HCT116 (cell line): Measurements from ENCODE around the gene CASP5. TPM values are rescaled to one million over a fixed set of nuclear protein-coding genes. Genes with fewer than 3 reads are reported as not detected.

Experiments used
- ATAC-seq: fragments of 200-7000 bp; cut with Tn5 transposase; 2 replicates; pipeline ENCODE4 v1.9.1; 2020; ENCODE audit warnings: mild to moderate bottlenecking, moderate library complexity
- BruUV-seq: library from RNA; stranded (reverse); fragments of 400-500 nt; replicated peaks from 2 replicates; lab custom pipeline; 2021; lab: Mats Ljungman, UMichigan
- CTCF ChIA-PET: fragments of 300-600 bp; sonication (Branson Sonifier 250); formaldehyde crosslinking; loops from one replicate; lab custom pipeline; 2021; ENCODE audit warnings: antibody characterized with exemption; lab: Charles Lee
- POLR2A ChIA-PET: fragments of 300-600, 350-600 bp; sonication (Branson Sonifier 250); formaldehyde crosslinking; loops from one replicate; lab custom pipeline; 2021; ENCODE audit warnings: antibody characterized with exemption; lab: Charles Lee
- RAD21 ChIA-PET, 2 experiments: fragments of 300-600 bp; sonication (Branson Sonifier 250); formaldehyde crosslinking; loops; one replicate each; lab custom pipeline; 2023; ENCODE audit warnings: low total read pairs in 2 of 2; ENCODE audit not compliant: uncharacterized antibody in 2 of 2, unreplicated experiment in 2 of 2, low non-redundant PET in 1 of 2; lab: Charles Lee
- DNase-seq: peaks from one replicate; pipeline ENCODE4 v3.0.0-alpha.2; 2010; ENCODE audit warnings: low read depth, low spot score
- H2AFZ ChIP-seq: fragments of 200-600 bp; shearing (Covaris generic), sonication (generic); 2 replicates; pipeline ENCODE4 v1.6.1; 2017; ENCODE audit warnings: low read depth, mixed run types, mixed read lengths, antibody characterized with exemption, low read length; ENCODE audit not compliant: poor library complexity, severe bottlenecking
- H3K27ac ChIP-seq: 2 replicates; pipeline ENCODE4 v1.5.1; 2012; ENCODE audit warnings: low read depth, low read length
- H3K27me3 ChIP-seq: fragments of 200-600 bp; sonication (generic); 2 replicates; pipeline ENCODE4 v1.6.1; 2016; ENCODE audit warnings: mixed run types, low read length, mixed read lengths; ENCODE audit not compliant: insufficient read depth
- H3K36me3 ChIP-seq, 2 experiments: fragments of 200-500 bp in 1 of 2; fragments of 200-600 bp in 1 of 2; sonication (Bioruptor generic) in 1 of 2; sonication (generic) in 1 of 2; 2 replicates each; pipeline versions ENCODE4 v1.5.1 to v1.6.1; 2014 to 2016; ENCODE audit warnings: low read length in 2 of 2, inconsistent platforms in 1 of 2, mixed read lengths in 1 of 2, mixed run types in 1 of 2; ENCODE audit not compliant: insufficient read depth in 2 of 2, control insufficient read depth in 1 of 2
- H3K4me1 ChIP-seq, 2 experiments: fragments of 200-600 bp in 1 of 2; sonication (generic) in 1 of 2; 2 replicates each; pipeline versions ENCODE4 v1.5.1 to v1.6.1; 2012 to 2017; ENCODE audit warnings: low read length in 2 of 2, inconsistent platforms in 1 of 2, mild to moderate bottlenecking in 1 of 2, mixed read lengths in 1 of 2, mixed run types in 1 of 2, moderate library complexity in 1 of 2; ENCODE audit not compliant: insufficient read depth in 2 of 2, control insufficient read depth in 1 of 2
- H3K4me2 ChIP-seq: fragments of 200-600 bp; sonication (generic); 2 replicates; pipeline ENCODE4 v1.6.1; 2017; ENCODE audit warnings: mixed run types, low read length, mixed read lengths
- H3K4me3 ChIP-seq, 2 experiments: fragments of 200-600 bp in 1 of 2; sonication (generic) in 1 of 2; replicated peaks in 1 of 2; 2 replicates each; pipeline ENCODE4 v1.5.1; 2011 to 2016; ENCODE audit warnings: low read length in 2 of 2, control low read depth in 1 of 2, low read depth in 1 of 2, mild to moderate bottlenecking in 1 of 2, mixed read lengths in 1 of 2, mixed run types in 1 of 2
- H3K79me2 ChIP-seq: fragments of 200-600 bp; sonication (generic); 2 replicates; pipeline ENCODE4 v1.6.1; 2017; ENCODE audit warnings: mild to moderate bottlenecking, mixed run types, low read length, moderate library complexity, mixed read lengths; ENCODE audit not compliant: insufficient read depth
- H3K9ac ChIP-seq: fragments of 200-600 bp; sonication (generic); 2 replicates; pipeline ENCODE4 v1.6.1; 2016; ENCODE audit warnings: low read length, mixed read lengths
- H3K9me2 ChIP-seq: fragments of 200-600 bp; sonication (generic), shearing (Covaris generic); 2 replicates; pipeline ENCODE4 v1.6.1; 2017; ENCODE audit warnings: mixed run types, mild to moderate bottlenecking, moderate library complexity; ENCODE audit not compliant: insufficient read depth
- H3K9me3 ChIP-seq, 2 experiments: fragments of 200-500 bp in 1 of 2; fragments of 200-600 bp in 1 of 2; sonication (Bioruptor generic) in 1 of 2; sonication (generic) in 1 of 2; 2 replicates each; pipeline ENCODE4 v1.6.1; 2014 to 2017; ENCODE audit warnings: low read length in 2 of 2, mixed read lengths in 2 of 2, inconsistent platforms in 1 of 2, low read depth in 1 of 2, mild to moderate bottlenecking in 1 of 2, mixed run types in 1 of 2, moderate library complexity in 1 of 2; ENCODE audit not compliant: control insufficient read depth in 1 of 2, insufficient read depth in 1 of 2
- H4K20me1 ChIP-seq: fragments of 200-600 bp; sonication (generic), shearing (Covaris generic); 2 replicates; pipeline ENCODE4 v1.6.1; 2017; ENCODE audit warnings: mixed run types, mild to moderate bottlenecking, moderate library complexity; ENCODE audit not compliant: insufficient read depth
- CBX3 ChIP-seq: IDR thresholded peaks from 2 replicates; pipeline ENCODE4 v1.6.1; 2012; ENCODE audit warnings: low read depth
- CEBPB ChIP-seq: IDR thresholded peaks from 2 replicates; pipeline ENCODE4 v1.6.1; 2012; ENCODE audit warnings: low read depth
- EGR1 ChIP-seq: IDR thresholded peaks from 2 replicates; pipeline ENCODE4 v1.6.1; 2012; ENCODE audit warnings: low read depth
- JUND ChIP-seq: IDR thresholded peaks from 2 replicates; pipeline ENCODE4 v1.6.1; 2012
- SP1 ChIP-seq: IDR thresholded peaks from 2 replicates; pipeline ENCODE4 v1.6.1; 2012; ENCODE audit warnings: low read depth
- ZNF274 ChIP-seq: fragments of 200-500 bp; sonication (Bioruptor generic); IDR thresholded peaks from 2 replicates; pipeline ENCODE4 v1.6.1; 2014; ENCODE audit warnings: mild to moderate bottlenecking, low read depth, low read length, inconsistent platforms
- intact Hi-C: fragments of 100-400 bp; cut with micrococcal nuclease; formaldehyde crosslinking; loops from 2 replicates; pipeline ENCODE4 v1.10.0; 2022
- total RNA-seq: library from RNA; stranded (reverse); gene quantifications from one replicate; pipeline ENCODE4 v1.2.1, GENCODE V29; 2021; ENCODE audit not compliant: unreplicated experiment
- TF ChIP-seq, protein P1 (sequence below): IDR thresholded peaks from 2 replicates; pipeline ENCODE4 v1.6.1; 2011; ENCODE audit warnings: mild to moderate bottlenecking, low read length, moderate library complexity; ENCODE audit not compliant: insufficient replicate concordance; ENCODE audit errors: extremely low read depth
- TF ChIP-seq, protein P2 (sequence below): IDR thresholded peaks from 2 replicates; pipeline ENCODE4 v1.6.1; 2012; ENCODE audit warnings: low read depth
- TF ChIP-seq, protein P3 (sequence below): IDR thresholded peaks from 2 replicates; pipeline ENCODE4 v1.6.1; 2012
- TF ChIP-seq, protein P4 (sequence below): IDR thresholded peaks from 2 replicates; pipeline ENCODE4 v1.6.1; 2012

The CASP5 gene
- total RNA-seq, 1 experiment from 2014 or later = not detected

DNA sequence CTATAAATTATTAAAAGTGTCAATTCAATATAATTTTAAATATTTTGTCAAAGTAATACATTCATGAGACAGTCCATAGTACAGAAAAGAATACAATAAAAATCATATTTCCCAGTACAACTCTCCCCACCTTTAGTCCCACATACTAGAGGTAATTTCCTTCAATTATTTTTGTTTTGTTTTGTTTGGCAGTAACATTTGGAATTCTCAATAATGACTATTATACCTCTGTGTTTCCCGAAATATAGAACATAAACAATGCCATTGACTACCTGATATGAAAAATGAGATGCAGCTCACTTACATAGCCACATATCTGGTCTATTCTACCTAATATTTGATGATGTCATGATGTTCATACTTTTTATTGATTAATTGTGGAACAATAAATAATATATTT lies 30.2 kb downstream of the CASP5 start (continued):
- TF ChIP-seq, protein P1, sequence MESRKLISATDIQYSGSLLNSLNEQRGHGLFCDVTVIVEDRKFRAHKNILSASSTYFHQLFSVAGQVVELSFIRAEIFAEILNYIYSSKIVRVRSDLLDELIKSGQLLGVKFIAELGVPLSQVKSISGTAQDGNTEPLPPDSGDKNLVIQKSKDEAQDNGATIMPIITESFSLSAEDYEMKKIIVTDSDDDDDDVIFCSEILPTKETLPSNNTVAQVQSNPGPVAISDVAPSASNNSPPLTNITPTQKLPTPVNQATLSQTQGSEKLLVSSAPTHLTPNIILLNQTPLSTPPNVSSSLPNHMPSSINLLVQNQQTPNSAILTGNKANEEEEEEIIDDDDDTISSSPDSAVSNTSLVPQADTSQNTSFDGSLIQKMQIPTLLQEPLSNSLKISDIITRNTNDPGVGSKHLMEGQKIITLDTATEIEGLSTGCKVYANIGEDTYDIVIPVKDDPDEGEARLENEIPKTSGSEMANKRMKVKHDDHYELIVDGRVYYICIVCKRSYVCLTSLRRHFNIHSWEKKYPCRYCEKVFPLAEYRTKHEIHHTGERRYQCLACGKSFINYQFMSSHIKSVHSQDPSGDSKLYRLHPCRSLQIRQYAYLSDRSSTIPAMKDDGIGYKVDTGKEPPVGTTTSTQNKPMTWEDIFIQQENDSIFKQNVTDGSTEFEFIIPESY = no peak
- TF ChIP-seq ZNF274 = no peak

DNA sequence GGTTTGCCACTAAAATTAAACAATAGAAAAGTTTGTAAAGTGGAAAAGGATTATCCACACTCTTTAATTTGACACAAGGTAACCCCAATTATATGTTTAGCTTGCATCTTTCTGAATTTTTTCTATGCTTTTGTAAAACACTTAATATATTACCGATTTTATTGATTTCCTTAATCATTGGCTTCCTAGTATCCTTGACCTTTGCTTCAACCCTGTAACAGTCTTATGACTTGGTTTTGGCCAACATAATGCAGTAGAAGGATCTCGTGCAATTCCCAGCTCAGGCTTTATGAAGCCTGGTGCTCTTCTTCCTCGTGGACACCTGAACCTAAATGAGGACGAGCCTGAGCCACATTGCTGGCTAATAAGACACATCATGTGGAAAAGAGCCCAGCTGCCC lies 31.0 kb downstream of the CASP5 start:
- intact Hi-C loops = no loop called here
- RAD21 ChIA-PET = no interaction called here

More for the DNA sequence above, 31.0 kb downstream of the CASP5 start:
- no peaks in the 10 kb centered on the region for H3K27me3 ChIP-seq
- H3K9me2 ChIP-seq = no peaks in the 10 kb centered on the region
- H3K4me3 ChIP-seq = no peak overlapping the region
- H3K27ac ChIP-seq = no peak overlapping the region
- POLR2A ChIA-PET = no interaction called here
- TF ChIP-seq, protein P2, sequence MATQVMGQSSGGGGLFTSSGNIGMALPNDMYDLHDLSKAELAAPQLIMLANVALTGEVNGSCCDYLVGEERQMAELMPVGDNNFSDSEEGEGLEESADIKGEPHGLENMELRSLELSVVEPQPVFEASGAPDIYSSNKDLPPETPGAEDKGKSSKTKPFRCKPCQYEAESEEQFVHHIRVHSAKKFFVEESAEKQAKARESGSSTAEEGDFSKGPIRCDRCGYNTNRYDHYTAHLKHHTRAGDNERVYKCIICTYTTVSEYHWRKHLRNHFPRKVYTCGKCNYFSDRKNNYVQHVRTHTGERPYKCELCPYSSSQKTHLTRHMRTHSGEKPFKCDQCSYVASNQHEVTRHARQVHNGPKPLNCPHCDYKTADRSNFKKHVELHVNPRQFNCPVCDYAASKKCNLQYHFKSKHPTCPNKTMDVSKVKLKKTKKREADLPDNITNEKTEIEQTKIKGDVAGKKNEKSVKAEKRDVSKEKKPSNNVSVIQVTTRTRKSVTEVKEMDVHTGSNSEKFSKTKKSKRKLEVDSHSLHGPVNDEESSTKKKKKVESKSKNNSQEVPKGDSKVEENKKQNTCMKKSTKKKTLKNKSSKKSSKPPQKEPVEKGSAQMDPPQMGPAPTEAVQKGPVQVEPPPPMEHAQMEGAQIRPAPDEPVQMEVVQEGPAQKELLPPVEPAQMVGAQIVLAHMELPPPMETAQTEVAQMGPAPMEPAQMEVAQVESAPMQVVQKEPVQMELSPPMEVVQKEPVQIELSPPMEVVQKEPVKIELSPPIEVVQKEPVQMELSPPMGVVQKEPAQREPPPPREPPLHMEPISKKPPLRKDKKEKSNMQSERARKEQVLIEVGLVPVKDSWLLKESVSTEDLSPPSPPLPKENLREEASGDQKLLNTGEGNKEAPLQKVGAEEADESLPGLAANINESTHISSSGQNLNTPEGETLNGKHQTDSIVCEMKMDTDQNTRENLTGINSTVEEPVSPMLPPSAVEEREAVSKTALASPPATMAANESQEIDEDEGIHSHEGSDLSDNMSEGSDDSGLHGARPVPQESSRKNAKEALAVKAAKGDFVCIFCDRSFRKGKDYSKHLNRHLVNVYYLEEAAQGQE = no peak
- TF ChIP-seq ZNF274 = no peak
- TF ChIP-seq EGR1 = no peak
- TF ChIP-seq CBX3 = no peak
- TF ChIP-seq, protein P3, sequence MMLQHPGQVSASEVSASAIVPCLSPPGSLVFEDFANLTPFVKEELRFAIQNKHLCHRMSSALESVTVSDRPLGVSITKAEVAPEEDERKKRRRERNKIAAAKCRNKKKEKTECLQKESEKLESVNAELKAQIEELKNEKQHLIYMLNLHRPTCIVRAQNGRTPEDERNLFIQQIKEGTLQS = no peak
- TF ChIP-seq CEBPB = no peak
- TF ChIP-seq, protein P1 = no peak
- TF ChIP-seq SP1 = no peak
- TF ChIP-seq JUND = no peak
- TF ChIP-seq, protein P4, sequence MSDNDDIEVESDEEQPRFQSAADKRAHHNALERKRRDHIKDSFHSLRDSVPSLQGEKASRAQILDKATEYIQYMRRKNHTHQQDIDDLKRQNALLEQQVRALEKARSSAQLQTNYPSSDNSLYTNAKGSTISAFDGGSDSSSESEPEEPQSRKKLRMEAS = no peak
- CTCF ChIA-PET = no interaction called here
- H3K4me2 ChIP-seq = no peak overlapping the region
- no peaks in the 10 kb centered on the region for H3K4me1 ChIP-seq
- BruUV-seq = no TSS peak
- no peaks in the 10 kb centered on the region for H4K20me1 ChIP-seq
- H3K36me3 ChIP-seq = no peaks in the 10 kb centered on the region
- ATAC-seq (no peak), DNase-seq (no peak)
- H3K79me2 ChIP-seq = no peaks in the 10 kb centered on the region
- no peak overlapping the region for H3K9ac ChIP-seq
- H2AFZ ChIP-seq = no peak overlapping the region
- H3K9me3 ChIP-seq = no peaks in the 10 kb centered on the region
